Activated B cell treated with CpG ODN at 0.5 μM for 24 hours (primary cell): Measurements from ENCODE around the gene ELOVL4. TPM values are rescaled to one million over a fixed set of nuclear protein-coding genes. Genes with fewer than 3 reads are reported as not detected.

Experiments
- ATAC-seq: fragments of 200-7000 bp; cut with Tn5 transposase; one replicate; pipeline ENCODE4 v1.10.0; 2021; ENCODE audit warnings: low read depth, mild to moderate bottlenecking, moderate library complexity
- CTCF ChIA-PET: fragments of 350-600 bp; sonication (Branson Sonifier 250); formaldehyde crosslinking; loops from one replicate; lab custom pipeline; 2021; ENCODE audit warnings: antibody characterized with exemption; lab: Charles Lee
- POLR2A ChIA-PET: fragments of 350-600 bp; sonication (Branson Sonifier 250); formaldehyde crosslinking; loops from one replicate; lab custom pipeline; 2021; ENCODE audit warnings: antibody characterized with exemption; lab: Charles Lee
- DNase-seq: peaks from one replicate; pipeline ENCODE4 v3.0.0; 2022
- H3K27ac Mint-ChIP-seq: one replicate; pipeline ENCODE4 v1.8.0; 2020; ENCODE audit warnings: mixed read lengths
- H3K27me3 Mint-ChIP-seq: one replicate; pipeline ENCODE4 v1.8.0; 2021; ENCODE audit warnings: mixed read lengths
- H3K36me3 Mint-ChIP-seq: one replicate; pipeline ENCODE4 v1.8.0; 2021; ENCODE audit warnings: low read depth, mixed read lengths
- H3K4me1 Mint-ChIP-seq: one replicate; pipeline ENCODE4 v1.8.0; 2021; ENCODE audit warnings: mixed read lengths
- H3K4me3 Mint-ChIP-seq: one replicate; pipeline ENCODE4 v1.8.0; 2020; ENCODE audit warnings: mild to moderate bottlenecking, mixed read lengths
- H3K9me3 Mint-ChIP-seq: one replicate; pipeline ENCODE4 v1.8.0; 2020; ENCODE audit warnings: mixed read lengths
- CTCF ChIP-seq: fragments of 200-600 bp; IDR thresholded peaks from one replicate; pipeline ENCODE4 v1.8.0; 2022; ENCODE audit warnings: antibody characterized with exemption, mild to moderate bottlenecking
- intact Hi-C: fragments of 100-400 bp; cut with micrococcal nuclease; formaldehyde crosslinking; loops from one replicate; pipeline ENCODE4 v1.15.1; 2024
- total RNA-seq: library from RNA; stranded (reverse); gene quantifications from 2 replicates; pipeline ENCODE4 v1.2.3, GENCODE V29; 2022

ELOVL4 gene
- total RNA-seq, 1 donor from 2014 or later, result not detected

- Mint-ChIP-seq H3K4me3 (no peak overlapping the region), H3K9me3 (no peaks in the 10 kb centered on the region), H3K27me3 (no peaks in the 10 kb centered on the region), H3K27ac (no peak overlapping the region), H3K36me3 (no peaks in the 10 kb centered on the region), H3K4me1 (peaks cover 10% of the 10 kb centered on the region)
- ATAC-seq (no peak), DNase-seq (no peak)
- TF ChIP-seq CTCF, result no peak
- ChIA-PET CTCF (interaction anchor here (0.8 to 1.4 kb wide), 3 partner anchors 9 to 91 kb away, joined by 3 to 4 read pairs (median 3); no protein-coding TSS in a partner anchor), POLR2A (no interaction called here)
- intact Hi-C loops, result loop anchor here (2.0 to 10.0 kb wide), 5 partner anchors 136 to 1883 kb away; partner anchors contain the start of genes HMGN3, TENT5A and TTK
Observed at GRCh38 chr6:79869184-79869583, 78.2 kb downstream of the ELOVL4 start.

DNA sequence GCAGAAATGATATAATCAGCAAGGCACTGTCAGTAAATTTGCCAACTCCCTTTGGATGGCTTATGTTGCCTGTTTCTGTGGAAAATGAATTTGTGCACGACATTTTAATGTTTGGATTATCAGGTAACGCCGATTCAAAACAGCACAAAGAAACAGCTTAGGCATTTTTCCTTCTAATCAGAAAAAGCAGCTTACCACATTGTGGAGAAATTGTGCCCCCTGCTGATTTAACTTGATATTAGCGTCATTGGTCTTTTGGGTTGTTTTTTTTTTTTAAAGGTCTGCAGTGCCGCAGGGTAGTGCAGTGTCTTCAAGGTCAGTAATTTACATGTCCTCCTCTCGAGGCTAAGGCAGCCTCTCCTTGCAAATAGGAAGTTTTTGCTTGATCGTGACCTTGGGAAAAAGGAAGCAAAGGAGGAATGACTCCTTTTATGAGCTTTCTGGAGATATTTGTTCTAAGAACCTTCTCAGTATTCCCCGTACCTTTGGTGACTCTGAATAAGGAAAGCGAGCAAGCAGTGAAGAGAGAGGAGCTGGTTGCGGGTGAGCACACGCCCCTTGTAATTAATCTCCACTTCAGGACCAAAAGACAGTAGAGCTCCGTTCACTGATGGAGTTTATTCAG is 79.1 kb downstream of the ELOVL4 start:
- Mint-ChIP-seq H3K27me3 (no peaks in the 10 kb centered on the region), H3K4me1 (peaks cover 10% of the 10 kb centered on the region), H3K36me3 (no peaks in the 10 kb centered on the region), H3K4me3 (no peak overlapping the region), H3K9me3 (no peaks in the 10 kb centered on the region), H3K27ac (no peak overlapping the region)
- CTCF ChIA-PET, result interaction anchor here (0.6 to 1.3 kb wide), 4 partner anchors 8 to 229 kb away, joined by 3 to 4 read pairs (median 4); no protein-coding TSS in a partner anchor
- DNase-seq, result no peak
- ATAC-seq, result no peak
- intact Hi-C loops, result loop anchor here (1.0 to 10.0 kb wide), 6 partner anchors 90 to 1884 kb away; partner anchors contain the start of genes HMGN3, TENT5A and TTK
- no peak for TF ChIP-seq CTCF
- POLR2A ChIA-PET, result no interaction called here

Other genes starting within 250 kb of the ELOVL4 start
- 1.9 and 2.3 TPM in 2 replicates for gene TTK, start 57.1 kb upstream of the ELOVL4 start, total RNA-seq
- gene BCKDHB, start 159.1 kb upstream of the ELOVL4 start, total RNA-seq, result 16.6 and 17.0 TPM in 2 replicates